Frontal cortex (tissue), 4 donors: ENCODE results near the gene LDHD. TPM values are rescaled to one million over a fixed set of nuclear protein-coding genes. Genes with fewer than 3 reads are reported as not detected.
"Not testable (repeated sequence)": the region's sequence is repeated elsewhere in the genome, so short reads cannot be mapped to it uniquely, and the experiment has no call there.

Experiments used
- DNase-seq, 2 donors: peaks; one replicate each; pipeline ENCODE4 v3.0.0; 2012; ENCODE audit warnings: low spot score in 2 of 2
- FAIRE-seq: peaks from 2 replicates; lab custom pipeline; 2012; peaks lifted over from hg19 to GRCh38; lab: Jason Lieb, UNC
- total RNA-seq: library from RNA; depleted of rRNA; stranded (reverse); fragments of >200 nt; gene quantifications from one replicate; pipeline ENCODE4 v1.2.3, GENCODE V29; 2014
- donor health status: control.
- donor health status: control.
- donor health status: control.

The LDHD gene
- total RNA-seq, result 2.0 TPM

DNA sequence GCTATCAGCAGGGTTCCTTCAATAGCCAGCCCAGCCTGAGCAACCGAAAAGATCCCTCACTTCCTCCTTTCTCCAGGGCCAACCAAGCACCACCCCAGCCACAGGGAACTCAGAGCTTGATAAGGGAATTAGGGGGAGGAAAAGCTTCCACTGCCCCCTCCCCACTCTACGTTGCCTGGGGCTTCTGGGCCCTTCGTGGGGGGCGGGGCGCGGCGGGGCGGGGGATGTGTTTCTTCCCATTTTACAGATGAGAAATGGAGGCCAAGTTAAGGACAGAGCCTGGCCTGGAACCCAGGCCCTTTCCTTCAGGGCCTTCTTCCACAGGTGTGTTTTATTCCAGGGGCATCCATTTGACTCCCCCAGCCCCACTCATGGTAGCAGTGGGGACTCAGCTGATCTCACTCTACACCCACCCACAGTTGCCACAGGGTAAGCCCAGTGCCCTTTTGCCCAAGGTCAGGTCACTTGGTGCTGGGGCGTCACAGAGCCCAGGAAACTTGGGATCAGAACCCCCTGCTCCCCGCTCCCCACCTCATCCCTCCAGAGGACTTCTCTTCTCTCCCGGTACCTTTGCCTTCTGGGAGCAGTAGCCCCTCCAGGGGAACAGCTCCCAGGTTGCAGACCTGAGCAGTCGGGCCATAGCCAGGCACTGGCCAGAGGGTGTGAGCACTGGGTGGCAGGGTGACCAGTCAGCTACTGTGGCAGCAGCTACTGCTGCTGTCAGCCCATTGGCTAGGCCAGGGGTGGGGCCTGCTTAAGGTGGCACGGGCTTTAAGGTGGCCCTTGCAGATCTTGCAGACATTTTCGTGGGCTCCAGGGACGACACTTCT is at the start of gene LDHD:
Gene LDHD (minus strand): TSS at position 700 of the 830 bp plus-strand sequence. CDS start 60 bp downstream, at position 640.
- FAIRE-seq, result no peak
- peak; percentile 80 to 91 for DNase-seq

DNA sequence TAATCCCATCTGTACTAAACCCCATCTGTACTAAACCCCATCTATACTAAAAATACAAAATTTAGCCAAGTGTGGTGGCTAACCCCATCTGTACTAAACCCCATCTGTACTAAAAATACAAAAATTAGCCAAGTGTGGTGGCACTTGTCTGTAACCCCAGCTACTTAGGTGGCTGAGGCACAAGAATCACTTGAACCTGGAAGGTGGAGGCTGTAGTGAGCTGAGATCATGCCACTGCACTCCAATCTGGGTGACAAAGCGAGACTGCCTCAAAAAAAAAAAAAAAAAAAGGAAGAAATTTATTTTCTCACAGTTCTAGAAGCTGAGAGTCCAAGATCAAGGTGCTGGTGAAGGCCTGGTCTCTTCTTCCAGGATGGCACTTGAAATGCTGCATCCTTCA is 43.8 kb upstream of the LDHD start:
- DNase-seq, result no peak
- FAIRE-seq, result no peak

DNA sequence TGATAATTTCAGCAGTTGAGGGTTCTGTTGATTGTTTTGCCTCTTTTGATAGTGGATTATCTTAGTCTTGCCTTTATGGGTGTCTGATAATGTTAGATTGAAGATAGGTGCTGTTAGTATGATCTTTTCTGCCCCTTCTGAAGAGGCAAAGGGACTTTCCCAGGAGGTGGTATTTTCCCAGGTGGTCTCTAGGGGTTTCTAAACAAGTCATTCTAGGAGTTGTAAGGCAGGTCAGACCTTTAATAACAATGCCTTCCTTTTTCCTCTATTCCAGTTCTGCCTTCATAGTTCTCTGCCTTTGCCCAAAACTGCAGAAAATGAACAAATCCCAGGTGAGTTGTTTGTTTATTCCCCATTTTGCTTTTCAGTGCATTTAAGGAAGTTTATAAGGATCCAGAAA is 36.1 kb upstream of the LDHD start:
- DNase-seq (no peak), FAIRE-seq (no peak)

DNA sequence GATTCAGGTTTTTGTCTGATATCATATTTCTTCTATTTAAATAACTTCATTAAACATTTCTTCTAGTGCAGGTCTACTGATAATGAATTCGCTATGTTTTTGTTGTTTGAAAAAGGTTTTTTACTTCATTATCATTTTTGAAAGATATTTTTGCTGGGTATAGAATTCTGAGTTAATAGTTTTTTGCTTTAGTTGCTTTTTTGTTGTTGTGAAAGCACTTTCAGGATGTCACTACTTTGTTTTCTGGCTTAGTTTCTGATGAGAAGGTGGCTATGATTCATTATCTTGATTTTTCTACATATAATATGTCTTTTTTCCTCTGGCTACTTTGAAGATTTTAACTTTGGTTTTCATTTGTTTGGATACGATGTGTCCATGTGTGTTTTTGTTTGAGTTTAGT is 35.2 kb upstream of the LDHD start:
- DNase-seq, result no peak
- no peak for FAIRE-seq

DNA sequence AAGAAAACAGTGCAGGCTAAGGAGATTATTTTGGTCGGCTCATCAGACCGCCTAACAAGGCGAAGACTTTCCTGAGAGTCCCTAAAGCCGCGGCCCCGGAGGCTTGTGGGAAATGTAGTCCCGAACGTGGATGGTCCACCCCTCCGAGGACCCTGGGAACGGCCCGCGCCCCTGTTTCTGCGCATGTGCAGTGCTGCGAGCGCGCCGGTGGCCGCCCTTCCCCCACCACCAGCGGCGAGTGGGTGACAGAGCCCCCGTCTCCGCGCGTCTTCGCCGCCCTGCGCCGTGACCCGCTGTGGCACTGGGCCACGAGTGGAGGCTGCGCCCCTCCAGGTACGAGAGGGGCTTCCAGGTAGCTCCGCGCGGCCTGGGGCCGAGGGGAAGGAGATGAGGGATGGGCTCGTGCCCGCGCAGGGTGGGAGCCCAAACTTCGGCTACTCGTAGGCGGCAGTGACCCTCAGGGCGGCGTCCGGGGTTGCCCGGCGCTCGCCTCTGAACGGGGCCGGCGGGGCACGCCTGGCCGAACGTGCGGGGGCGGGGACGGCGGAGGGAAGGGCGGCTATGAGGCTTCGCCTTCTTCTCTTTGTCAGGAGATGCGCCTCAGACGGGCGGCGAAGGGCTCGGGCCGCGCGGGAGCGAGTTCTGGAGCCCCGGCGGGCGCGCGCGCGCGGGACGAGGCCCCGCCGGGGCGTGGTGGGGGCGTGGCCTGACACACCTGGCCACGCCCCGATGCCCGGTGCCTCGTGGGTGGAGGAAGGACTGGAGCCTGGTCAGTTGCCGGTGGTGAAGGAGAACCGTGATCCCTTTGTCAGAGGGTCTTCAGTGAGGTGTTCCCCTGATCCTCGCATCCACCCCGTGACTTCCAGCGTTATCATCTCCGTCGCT is 32.0 kb upstream of the LDHD start, which contains the start of gene ZFP1:
Gene ZFP1 (plus strand): TSS at position 214 of the 885 bp plus-strand sequence. CDS start 4,428 bp downstream, outside the sequence.
- no peak for FAIRE-seq
- DNase-seq, result peak; percentile 88 to 90

DNA sequence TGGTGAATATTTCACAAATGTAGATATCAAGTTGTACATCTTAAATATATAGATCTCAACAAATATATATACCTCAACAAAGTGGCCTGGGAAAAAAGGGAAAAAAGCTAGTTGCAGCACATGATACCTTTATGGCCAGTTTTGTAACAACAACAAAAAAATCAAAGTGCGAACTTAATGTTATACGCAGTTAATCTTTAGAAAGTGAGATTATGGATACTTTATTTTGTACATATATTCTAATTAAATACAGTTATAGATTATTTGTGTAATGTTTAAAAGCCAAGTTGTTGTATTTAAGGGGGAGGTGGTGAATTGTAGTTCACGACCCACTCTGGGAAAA is 31.4 kb upstream of the LDHD start:
- FAIRE-seq (no peak), DNase-seq (no peak)

DNA sequence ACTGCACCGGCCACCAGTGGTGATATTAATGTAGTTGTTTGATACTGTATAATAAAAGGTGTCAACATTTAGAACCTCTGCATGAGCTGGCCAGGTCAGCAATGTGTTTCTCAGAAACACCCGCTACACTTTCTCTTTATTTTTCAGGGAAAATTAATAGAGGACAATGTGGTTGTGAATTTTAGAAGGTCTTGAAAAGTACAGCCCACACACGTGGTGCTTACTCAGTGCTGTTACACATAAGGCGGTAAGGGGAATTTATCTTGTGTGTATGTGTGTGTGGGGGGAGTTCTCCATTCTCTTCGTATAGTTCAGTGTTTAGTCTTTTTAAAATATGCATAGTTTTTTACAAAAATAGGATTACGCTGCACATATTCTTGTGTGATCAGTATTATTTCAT is 27.4 kb upstream of the LDHD start:
- DNase-seq (no peak), FAIRE-seq (no peak)

DNA sequence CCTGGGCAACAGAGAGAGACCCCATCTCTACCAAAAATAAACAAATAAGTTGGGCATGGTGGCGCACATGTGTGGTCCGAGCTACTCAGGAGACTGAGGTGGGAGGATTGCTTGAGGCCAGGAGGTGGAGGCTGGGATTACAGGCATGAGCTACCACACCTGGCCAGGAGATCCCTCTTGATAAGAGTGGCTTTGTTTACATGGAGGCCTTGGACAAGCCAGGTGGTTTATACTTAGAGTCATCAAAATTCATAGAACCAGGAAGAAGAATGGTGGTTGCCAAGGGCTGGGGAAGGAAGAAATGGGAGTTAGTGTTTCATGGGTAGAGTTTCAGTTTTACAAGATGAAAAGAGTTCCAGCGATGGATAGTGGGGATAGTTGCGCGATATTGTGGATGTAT is 22.9 kb upstream of the LDHD start:
- DNase-seq (no peak), FAIRE-seq (no peak)

DNA sequence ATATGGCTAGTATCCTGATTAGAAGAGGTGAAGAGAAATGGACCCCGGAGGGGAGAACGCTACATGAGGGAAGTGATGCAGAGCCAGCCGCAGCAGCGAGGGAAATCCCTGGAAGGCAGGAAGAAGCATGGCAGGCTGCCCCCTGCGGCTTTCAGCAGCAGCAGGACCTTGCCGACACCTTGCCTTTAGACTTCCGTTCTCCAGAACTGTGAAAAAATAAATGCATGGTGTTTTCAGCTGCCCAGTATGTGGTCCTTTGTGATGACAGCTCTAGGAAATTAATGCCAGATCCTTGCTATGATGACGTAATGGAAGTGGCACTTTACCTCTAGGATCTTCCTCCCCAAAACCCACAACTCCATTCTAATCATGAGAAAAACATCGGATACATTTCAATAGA is 22.1 kb upstream of the LDHD start:
- FAIRE-seq, result no peak

DNA sequence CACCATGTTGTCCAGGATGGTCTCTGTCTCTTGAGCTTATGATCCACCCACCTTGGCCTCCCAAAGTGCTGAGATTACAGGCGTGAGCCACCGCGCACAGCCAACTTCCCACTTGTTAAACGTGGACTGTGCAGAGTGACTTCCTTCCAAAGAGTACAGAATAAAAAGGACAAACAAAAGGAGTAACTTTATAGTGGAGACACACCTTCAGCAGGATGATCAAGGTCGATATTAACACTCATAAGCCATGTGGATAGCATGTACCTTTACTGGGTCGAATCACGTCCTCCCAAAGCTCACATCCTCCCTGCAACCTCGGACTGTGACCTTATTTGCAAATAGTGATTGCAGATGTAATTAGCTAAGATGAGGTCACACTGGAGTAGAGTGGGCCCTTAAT is 21.7 kb upstream of the LDHD start:
- no peak for DNase-seq
- FAIRE-seq, result no peak

More for the DNA sequence above, 22.1 kb upstream of the LDHD start:
- DNase-seq, result no peak

DNA sequence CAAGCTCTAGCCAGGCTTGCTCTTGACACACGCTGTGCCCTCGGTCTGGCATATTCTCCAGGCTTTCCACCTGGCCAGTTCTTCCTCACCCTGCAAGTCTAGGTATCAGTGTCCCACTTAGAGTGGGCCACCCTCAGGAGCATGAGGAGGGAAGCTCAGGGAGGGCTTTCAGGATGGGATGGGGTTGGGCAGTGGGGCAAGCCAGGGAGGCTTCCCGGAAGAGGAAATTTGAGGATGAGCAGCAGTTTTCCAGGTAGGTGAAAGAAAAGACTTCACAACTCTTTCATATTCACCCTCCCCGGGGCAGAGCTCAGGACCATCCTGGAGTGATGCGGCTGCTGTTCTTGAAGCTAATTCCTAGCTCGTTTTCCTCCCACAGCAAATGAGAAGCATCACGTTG is 14.5 kb upstream of the LDHD start:
- FAIRE-seq, result no peak

DNA sequence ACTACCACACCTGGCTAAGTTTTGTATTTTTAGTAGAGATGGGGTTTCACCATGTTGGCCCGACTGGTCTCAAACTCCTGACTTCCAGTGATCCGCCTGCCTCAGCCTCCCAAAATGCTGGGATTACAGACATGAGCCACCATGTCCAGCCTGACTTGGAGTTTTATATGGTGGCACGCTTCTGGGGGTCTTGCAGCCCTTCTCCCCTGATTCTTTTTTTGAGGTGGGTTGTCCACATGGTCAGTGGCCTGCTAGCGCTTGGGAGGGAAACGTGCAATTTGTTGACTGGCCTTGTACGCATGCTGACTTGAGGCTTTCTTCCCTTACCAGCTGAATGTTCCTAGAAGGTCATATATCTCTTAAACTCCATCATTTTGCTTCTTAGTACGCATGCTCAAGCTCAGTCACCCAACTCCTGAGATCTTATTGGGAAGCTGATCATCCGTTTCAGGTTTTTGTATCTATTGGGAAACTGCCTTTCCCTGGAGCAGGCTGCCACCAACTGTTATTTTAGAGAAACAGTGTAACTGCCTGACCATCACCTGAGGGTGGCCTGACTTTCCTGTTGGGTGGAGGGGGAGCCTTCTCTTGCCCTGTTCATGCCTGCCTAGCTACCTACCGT is 13.7 kb upstream of the LDHD start:
- no peak for FAIRE-seq
- no peak for DNase-seq

More for the DNA sequence above, 14.5 kb upstream of the LDHD start:
- DNase-seq, result no peak

DNA sequence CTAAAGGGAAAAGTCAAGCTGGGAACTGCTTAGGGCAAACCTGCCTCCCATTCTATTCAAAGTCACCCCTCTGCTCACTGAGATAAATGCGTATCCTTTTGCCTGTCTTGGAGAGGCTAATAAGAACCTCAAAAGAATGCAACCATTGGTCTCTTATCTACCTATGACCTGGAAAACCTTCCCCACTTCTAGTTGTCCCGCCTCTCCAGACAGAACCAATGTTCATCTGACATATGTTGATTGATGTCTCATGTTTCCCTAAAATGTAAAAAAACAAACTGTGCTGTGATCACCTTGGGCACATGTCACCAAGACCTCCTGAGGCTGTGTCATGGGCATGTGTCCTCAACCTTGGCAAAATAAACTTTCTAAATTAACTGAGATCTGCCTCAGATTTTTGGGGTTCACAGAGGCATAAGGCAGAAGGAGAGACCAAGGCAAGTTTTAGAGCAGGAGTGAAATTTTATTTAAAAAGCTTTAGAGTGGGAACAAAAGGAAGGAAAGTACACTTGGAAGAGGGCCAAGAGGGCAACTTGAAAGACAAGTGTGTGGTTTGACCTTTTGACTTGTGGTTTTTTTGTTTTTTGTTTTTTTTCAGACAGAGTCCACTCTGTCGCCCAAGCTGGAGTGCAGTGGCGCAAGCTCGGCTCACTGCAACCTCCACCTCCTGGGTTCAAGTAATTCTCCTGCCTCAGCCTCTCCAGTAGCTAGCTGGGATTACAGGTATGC is 13.0 kb upstream of the LDHD start:
- not testable (repeated sequence) for FAIRE-seq, DNase-seq

DNA sequence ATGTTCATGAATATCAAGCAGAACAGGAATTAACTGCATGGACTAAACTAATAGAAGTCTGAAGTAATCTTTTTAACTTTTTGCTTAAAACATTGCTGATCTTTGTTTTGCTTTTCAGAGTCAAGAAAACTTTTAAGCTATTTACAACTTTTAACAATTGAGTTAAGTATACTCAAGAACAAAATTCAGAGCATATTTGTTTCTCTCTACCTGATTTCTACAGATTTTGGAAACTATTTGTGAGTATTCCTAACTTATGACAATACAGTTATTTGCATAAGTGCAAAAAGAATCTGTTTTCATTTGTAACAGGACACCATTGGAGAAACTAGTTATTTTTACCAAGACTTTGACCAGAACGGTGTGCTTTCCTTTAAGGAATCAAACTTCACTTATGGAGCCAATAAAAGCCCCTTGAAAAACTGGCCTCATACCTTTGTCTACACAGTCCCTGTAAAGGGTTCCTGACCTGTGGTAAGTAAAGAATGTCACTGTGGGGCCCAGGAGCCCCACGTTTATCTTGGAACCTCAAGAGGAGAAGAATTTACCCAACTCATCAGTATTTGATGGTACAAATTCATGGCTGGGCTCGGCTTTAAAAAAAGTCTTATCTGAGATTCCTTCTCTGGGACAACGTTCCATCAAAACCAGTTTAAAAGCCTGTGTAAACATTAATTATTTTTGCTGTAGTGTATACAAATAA is 11.3 kb upstream of the LDHD start:
- no peak for FAIRE-seq
- DNase-seq, result no peak

DNA sequence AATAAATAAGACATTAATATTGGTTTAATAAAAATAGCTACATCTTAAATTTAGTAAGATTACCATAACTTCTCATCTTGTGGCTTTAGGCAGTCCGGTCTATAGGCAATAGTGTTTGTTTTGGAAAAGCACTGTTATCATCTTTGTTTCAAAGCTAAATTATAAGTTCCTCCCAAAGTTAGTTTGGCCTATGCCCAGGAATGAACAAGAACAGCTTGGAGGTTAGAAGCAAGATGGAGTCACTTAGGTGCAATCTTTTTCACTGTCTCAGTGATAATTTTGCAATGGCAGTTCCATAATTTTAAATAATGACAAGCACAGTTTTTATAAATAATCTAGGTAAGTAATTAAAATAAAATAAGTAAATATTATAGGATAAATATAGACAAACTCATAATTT is 6.0 kb upstream of the LDHD start:
- no peak for DNase-seq
- FAIRE-seq, result no peak

DNA sequence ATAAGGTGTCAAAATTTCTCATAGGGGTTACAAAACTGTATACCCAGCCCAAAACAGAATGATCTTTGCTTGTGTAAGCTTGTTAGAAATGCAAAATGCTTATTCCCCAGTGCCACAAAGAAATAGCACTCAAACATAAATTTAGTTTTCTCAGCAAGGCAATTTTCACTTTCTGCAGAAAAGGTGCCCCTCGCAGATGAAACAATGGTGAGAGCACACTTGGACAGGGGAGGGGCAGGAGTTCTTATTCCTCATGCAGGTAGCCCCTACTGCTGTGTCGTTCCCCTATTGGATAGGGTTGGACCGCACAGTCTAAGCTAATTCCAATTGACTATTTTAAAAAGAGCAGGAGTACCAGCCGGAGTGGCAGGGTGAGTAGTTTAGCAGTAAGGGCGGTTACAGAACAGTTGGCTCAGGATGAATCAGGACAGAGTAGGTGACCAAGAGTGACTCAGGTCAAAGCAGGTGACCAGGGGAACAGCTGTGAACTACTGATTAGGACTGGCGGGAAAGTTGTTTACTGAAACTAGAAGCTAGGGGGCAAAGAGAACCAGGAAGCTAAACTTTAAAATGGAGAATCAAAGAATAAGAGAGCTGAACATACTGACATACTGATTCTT is 5.5 kb upstream of the LDHD start:
- no peak for FAIRE-seq
- no peak for DNase-seq

DNA sequence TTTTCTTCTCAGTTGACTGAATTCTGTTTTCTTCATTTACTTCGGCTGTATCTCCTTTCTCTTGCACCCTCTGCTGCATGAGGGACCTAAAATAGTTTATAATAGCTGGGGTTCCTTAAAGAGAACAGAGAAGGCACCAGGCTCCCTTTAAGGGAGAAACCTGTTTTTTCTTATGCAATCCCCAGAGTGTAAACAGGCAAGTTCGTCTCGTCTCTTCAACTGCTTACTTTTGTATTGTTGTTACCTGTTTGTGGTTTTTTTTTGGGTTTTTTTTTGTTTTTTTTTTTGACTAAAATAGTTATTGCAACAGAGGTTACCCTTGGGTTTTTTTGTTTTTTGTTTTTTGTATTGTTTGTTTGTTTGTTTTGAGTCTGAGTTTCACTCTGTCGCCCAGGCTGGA is 3.7 kb upstream of the LDHD start:
- no peak for FAIRE-seq

DNA sequence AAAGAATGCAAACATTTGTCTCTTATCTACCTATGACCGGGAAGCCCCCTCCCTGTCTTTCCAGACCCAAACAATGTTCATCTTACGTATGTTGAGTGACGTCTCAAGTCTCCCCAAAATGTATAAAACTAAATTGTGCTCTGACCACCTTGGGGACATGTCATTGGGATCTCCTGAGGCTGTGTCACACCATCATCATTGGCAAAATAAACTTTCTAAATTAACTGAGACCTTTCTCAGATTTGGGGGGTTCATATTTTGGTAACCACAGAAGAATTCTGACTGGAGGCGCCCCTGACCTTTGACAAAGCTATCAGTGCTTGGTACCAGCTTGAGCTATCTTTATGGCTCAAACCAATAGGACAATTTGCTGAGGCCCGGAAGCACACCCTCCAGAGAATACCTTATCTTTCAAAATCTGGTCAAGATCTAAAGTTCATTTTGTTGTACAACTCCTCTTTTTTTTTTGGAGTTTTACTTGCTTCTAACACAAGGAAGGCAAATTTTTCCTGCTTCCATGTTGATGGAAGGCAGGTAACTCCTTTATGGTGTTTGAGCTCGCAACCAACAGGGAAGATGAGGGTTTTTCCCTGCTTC is 2.5 kb upstream of the LDHD start:
- DNase-seq, result no peak
- no peak for FAIRE-seq

More for the DNA sequence above, 3.7 kb upstream of the LDHD start:
- no peak for DNase-seq

DNA sequence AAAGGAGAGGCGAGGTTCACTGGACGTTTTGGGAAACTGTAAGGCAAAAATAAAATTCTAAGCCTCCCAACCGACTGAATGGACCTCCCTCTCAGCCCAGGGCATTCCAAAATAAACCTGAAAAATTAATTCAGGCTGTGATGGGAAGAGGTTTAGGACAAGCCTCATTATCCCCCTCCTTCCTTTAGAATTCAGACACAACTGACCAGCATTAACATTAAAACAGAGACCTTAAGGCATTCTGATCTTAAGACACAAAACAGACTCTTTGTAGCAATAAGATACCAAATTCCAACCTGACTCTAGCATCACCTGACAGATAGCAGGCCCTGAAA is 298 bp upstream of the LDHD start:
- FAIRE-seq, result no peak

More for the DNA sequence above, 298 bp upstream of the LDHD start:
- DNase-seq, result no peak
